GM18526 (cell line): Measurements from ENCODE around the gene PLEKHG4B.

Experiments used
- POLR2A ChIP-seq: IDR thresholded peaks from 3 replicates; pipeline ENCODE4 v1.6.1; 2011; ENCODE audit not compliant: insufficient read length; ENCODE audit errors: extremely low read depth

PLEKHG4B gene, protein sequence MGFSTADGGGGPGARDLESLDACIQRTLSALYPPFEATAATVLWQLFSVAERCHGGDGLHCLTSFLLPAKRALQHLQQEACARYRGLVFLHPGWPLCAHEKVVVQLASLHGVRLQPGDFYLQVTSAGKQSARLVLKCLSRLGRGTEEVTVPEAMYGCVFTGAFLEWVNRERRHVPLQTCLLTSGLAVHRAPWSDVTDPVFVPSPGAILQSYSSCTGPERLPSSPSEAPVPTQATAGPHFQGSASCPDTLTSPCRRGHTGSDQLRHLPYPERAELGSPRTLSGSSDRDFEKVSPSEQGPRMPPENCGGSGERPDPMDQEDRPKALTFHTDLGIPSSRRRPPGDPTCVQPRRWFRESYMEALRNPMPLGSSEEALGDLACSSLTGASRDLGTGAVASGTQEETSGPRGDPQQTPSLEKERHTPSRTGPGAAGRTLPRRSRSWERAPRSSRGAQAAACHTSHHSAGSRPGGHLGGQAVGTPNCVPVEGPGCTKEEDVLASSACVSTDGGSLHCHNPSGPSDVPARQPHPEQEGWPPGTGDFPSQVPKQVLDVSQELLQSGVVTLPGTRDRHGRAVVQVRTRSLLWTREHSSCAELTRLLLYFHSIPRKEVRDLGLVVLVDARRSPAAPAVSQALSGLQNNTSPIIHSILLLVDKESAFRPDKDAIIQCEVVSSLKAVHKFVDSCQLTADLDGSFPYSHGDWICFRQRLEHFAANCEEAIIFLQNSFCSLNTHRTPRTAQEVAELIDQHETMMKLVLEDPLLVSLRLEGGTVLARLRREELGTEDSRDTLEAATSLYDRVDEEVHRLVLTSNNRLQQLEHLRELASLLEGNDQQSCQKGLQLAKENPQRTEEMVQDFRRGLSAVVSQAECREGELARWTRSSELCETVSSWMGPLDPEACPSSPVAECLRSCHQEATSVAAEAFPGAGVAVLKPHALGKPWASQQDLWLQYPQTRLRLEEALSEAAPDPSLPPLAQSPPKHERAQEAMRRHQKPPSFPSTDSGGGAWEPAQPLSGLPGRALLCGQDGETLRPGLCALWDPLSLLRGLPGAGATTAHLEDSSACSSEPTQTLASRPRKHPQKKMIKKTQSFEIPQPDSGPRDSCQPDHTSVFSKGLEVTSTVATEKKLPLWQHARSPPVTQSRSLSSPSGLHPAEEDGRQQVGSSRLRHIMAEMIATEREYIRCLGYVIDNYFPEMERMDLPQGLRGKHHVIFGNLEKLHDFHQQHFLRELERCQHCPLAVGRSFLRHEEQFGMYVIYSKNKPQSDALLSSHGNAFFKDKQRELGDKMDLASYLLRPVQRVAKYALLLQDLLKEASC (N-terminal part only)

DNA sequence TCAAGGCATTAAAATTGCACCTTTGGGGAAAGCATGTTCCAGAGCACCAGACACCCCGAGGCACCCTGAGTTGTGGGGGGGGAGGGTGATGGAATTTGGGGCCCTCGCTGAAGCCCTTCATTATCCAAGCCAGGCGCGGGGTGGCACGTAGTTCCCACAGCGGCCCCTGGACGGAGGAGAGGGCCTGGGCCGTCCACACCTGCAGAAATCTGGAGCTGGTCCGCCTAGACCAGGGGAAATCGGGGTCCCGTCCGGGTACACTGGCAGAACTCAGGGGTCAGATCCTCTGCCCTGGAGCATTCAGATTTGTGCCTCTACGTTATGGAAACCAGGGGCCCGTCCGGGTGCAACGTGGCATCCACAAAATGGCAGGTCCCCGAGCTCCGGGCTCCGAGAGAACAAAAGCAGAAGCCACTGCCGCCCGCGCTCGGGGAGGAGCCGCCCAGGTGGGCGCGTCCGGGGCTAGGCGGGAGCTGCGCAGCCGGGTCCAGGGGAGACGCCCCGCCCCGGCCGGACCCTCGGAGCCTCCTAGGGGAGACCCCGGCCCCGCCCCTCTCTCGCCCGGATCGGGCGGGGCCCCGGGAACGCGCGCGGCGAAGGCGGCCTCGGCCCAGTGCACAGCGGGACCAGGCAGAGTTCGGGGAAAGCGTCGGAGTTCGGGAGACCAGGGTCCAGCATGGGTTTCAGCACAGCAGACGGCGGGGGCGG lies at the start of gene PLEKHG4B:
PLEKHG4B (plus strand) TSS at position 613 of the 708 bp plus-strand sequence; CDS start at position 677, 64 bp downstream.
- TF ChIP-seq POLR2A = no peak

GRCh38 chr5:42250-42649 lies 49.7 kb upstream of the PLEKHG4B start:
- no peak for TF ChIP-seq POLR2A

GRCh38 chr5:48192-48591 lies 43.8 kb upstream of the PLEKHG4B start:
- no peak for TF ChIP-seq POLR2A

DNA sequence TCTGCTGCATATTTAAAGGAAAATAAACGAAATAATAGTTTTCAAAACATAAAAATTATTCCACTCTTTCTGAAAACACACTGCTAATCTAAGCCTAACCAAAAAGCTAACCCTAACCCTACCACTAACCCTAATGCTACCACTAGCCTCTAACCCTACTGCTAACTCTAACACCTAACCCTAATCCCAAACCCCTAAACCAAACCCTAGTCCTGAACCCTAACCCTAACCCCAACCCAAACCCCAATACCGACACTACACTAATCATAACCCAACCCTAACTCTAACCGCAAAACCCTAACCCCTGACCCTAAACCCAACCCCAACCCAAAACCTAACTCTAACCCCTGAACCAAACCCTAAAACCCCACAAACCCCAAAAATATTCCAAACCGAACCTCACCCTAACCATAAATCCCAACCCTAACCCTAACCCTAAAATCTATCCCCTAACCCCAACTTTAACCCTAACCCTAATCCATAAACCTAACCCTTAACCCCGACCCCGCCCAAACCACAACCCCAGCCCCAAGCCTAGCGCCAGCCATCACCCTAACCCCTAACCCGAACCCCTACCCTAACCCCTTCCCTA lies 41.9 kb upstream of the PLEKHG4B start:
- no peak for TF ChIP-seq POLR2A

GRCh38 chr5:50724-51499 lies 41.1 kb upstream of the PLEKHG4B start:
- no peak for TF ChIP-seq POLR2A

GRCh38 chr5:51500-51823 lies 40.5 kb upstream of the PLEKHG4B start:
- no peak for TF ChIP-seq POLR2A

DNA sequence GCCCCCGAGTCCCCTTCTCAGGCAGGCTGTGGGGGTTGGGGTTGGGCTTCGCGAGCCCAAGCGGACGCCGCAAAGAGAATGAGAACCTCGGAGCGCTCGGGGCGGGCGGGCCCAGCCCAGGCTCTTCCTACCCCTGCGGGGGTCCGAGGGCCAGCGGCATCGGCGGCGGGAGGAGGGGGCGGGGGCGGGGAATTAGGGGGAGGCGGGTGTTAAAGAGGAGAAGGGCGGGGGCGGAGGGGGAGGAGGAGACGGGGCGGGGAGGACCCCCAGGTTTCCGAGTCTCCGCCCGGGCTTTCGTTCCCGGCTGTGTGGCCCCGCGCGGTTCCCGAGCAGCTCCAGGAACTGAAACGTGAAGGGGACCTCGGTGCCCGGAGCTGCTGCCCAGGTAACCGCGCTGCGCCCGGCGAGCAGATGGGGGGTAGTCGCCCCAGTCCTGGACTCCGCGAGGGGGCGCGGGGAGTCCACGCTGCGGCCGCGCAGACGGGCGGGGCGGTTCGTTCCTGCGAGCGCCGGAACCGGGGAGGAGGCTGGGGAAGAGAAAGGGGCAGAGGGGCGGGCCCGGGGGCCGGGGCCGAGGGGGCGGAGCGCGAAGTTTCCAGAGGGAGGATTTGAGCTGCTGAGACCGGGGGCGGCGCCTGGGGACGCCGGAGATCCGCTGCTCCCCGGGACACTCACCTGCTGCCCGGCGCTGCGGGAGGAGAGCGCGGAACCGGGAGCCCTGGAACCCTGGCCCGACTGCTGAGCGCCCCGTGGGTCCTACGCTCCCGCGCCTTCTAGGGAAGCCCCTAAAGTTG lies 38.4 kb upstream of the PLEKHG4B start:
- no peak for TF ChIP-seq POLR2A

DNA sequence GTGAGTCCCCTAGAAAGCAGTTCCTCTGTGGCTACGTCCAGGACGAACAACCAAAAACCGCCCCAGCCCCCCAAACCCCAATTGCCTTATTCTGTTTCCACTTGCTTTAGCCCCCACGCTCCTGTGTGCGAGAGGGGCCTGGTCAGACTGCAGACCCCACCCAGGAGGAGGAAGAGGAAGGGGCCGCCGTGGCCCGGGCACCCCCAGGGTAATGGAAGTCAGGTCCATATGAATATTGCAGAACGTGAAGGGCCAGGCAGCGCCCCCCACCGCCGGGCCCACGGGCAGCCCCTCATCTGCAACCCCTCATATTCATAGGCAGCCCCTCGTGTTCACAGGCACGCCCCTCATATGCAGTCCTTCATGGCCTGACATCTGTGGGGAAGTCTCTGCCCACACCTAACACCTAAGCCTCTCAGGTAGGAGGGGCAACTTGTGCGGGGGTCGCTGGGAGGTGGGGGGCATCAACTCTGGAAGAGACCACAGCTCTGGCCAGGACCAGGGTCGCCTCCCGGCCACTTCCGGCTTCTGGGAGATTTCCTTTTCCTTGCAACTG lies 37.7 kb upstream of the PLEKHG4B start:
- TF ChIP-seq POLR2A = no peak

DNA sequence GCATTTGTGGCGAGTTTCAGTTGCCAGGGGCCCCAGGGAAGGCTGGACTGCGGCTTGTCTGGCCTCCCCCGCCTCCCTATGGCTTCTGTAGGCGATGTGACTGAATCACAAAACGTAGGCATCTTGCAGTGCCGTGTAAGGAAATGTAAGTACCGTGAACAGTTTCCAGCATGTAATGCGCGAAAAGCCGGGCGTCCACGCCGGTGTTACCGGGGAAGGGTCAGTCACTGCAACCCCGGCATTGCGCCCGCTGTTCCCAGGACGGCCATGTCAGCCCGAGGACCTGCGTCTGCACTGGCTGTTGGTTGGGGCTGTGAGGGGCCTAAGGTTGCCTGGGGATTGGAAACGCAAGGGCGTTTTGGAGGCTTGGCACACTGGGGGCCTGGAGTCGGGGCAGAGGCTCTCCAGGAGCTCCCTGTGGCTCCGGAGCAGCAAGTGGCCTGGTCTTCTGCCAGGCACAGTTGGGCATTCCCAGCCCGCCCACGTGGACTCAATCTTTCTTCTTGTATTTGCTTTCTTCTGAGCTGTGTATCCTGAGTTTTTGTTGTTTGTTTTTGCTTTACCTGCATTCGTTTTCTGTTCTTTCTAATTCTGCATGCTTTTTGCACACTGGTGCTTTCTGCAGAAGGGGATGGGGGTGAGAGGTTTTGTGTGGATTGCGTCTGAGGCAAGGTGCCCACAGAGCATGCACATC lies 36.9 kb upstream of the PLEKHG4B start:
- TF ChIP-seq POLR2A = no peak

- no peak for TF ChIP-seq POLR2A
Measured at GRCh38 chr5:56561-57290, 35.2 kb upstream of the PLEKHG4B start.

GRCh38 chr5:70440-70839 lies 21.5 kb upstream of the PLEKHG4B start:
- no peak for TF ChIP-seq POLR2A
